ENCODE measurements around the gene RPL32.

The RPL32 gene

DNA sequence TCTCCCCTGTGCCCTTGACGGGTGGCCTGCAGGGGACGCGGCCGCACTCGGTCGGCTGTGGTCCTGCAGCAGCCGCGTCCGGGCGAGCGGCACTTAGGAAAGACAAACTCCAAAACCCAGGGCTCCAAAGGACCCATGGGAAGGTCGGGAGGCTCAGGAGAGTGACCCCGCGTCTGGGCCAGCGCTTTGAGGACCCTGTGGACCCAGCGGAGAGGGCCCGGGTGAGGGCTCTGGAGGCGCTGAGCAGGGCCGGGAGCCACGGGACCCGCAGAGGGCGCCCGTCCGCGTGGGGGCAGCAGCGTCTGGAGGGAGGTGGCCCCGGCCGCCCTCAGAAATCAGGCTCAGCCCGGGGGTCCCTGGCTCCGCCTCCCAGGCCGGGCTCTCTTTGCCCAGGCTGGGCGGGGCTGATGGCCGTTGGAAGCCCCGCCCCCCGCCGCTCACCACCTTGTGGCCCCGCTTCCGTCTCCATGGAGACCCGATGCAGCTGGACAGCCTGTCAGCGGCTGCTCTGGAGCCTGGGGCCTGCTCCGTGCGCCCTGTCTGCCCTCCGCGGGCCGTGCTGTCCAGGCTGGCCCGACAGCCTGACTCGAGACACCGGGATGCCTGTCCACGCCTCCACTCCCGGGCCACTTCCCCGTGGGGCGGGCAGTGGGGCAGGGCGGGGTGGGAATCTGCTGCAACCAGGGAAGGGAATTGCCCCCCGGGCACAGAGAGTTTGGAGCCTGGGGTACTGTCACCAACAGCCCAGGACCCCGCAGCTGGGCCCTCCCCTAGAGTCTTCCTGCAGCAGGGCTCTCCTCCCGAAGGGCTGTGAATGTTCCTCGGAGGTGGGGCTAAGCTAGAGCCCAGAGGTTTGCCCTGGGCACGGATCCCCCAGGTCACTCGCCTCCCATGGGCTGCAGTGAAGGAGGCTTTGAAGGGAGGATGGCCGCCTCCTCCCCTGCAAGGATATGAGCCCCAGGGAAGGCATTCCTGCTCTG, 34.8 kb upstream of the RPL32 start:
- in situ Hi-C loops (cut with HindIII; ENCODE audit: low sequenced_read_pairs) = no loop called here
- no peak for DNase-seq (ENCODE audit: low read depth)
- TF ChIP-seq, protein P1, sequence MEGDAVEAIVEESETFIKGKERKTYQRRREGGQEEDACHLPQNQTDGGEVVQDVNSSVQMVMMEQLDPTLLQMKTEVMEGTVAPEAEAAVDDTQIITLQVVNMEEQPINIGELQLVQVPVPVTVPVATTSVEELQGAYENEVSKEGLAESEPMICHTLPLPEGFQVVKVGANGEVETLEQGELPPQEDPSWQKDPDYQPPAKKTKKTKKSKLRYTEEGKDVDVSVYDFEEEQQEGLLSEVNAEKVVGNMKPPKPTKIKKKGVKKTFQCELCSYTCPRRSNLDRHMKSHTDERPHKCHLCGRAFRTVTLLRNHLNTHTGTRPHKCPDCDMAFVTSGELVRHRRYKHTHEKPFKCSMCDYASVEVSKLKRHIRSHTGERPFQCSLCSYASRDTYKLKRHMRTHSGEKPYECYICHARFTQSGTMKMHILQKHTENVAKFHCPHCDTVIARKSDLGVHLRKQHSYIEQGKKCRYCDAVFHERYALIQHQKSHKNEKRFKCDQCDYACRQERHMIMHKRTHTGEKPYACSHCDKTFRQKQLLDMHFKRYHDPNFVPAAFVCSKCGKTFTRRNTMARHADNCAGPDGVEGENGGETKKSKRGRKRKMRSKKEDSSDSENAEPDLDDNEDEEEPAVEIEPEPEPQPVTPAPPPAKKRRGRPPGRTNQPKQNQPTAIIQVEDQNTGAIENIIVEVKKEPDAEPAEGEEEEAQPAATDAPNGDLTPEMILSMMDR (IDR thresholded peaks at IDR 0.05; ENCODE audit: low read depth, low read length, missing control alignments) = peak; percentile 27
- peak overlapping the region; percentile 22 for H3K4me3 ChIP-seq (ENCODE audit: low read depth, low read length)

DNA sequence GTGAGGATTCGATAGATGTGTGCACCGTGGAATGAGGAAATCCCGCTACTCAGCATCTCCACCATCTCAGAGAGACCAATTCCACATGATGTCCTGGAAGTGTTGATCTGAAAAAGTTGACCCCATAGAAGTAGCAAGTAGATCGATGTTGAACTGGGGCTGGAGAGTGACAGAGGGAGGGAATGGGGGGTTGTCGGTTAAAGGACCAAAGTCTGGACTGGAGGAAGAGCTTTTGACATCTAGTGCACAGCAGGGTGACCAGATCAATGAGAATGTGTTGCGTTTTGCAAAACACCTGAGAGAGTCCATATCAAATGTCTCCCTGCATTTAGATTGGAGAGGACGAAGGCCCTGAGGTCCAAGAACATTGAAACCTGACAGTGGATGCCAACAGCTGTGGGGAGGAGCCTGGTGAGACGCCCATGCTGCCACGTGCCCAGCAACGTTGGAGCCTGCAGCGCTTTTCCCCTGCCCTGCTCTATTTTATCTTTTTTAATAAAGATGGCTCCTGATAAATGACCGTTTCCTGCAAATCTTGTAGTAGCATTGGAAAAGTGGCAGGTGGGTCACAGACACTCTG, 30.1 kb upstream of the RPL32 start:
- no peak overlapping the region for H3K4me3 ChIP-seq (ENCODE audit: low read depth, low read length)
- TF ChIP-seq, protein P1 (IDR thresholded peaks at IDR 0.05; ENCODE audit: low read depth, low read length, missing control alignments) = no peak
- DNase-seq (ENCODE audit: low read depth) = no peak
- in situ Hi-C loops (cut with HindIII; ENCODE audit: low sequenced_read_pairs) = no loop called here

DNA sequence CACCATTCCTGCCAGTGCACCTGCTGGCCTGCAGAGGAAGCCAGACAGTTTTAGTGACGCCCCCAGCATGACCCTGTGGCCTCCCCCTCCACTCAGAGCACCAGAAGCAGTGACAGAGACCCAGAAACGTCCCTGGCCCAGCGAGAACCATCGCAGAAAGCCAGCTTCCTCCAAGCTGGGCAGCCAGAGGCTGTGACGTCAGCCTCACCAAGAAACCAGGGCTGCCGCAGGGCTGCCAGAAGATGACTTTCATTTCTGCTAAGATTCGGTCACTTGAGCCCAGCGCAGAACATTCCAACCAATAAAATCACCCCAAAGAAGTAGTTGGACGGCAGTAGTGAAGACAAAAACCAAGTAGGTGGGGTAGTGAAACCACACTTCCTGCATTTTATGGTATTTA, 29.6 kb upstream of the RPL32 start:
- DNase-seq (ENCODE audit: low read depth) = no peak
- H3K4me3 ChIP-seq (ENCODE audit: low read depth, low read length) = no peak overlapping the region
- in situ Hi-C loops (cut with HindIII; ENCODE audit: low sequenced_read_pairs) = no loop called here
- TF ChIP-seq, protein P1 (IDR thresholded peaks at IDR 0.05; ENCODE audit: low read depth, low read length, missing control alignments) = no peak

DNA sequence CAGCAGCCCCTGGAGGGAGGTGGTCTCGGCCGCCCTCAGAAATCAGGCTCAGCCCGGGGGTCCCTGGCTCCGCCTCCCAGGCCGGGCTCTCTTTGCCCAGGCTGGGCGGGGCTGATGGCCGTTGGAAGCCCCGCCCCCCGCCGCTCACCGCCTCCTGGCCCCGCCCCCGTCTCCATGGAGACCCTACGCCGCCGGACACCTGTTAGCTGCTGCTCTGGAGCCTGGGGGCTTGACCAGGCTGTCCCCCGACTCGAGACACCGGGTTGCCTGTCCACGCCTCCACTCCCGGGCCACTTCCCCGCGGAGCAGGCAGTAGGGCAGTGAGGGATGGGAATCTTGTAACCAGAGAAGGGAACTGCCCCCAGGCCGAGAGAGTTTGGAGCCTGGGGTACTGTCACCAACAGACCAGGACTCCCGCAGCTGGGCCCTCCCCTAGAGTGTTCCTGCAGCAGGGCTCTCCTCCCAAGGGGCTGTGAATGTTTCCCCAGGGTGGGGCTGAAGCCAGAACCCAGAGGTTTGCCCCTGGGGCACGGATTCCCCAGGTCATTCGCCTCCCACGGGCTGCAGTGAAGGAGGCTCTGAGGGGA, 27.8 kb upstream of the RPL32 start:
- H3K4me3 ChIP-seq (ENCODE audit: low read depth, low read length) = no peak overlapping the region
- no peak for DNase-seq (ENCODE audit: low read depth)

DNA sequence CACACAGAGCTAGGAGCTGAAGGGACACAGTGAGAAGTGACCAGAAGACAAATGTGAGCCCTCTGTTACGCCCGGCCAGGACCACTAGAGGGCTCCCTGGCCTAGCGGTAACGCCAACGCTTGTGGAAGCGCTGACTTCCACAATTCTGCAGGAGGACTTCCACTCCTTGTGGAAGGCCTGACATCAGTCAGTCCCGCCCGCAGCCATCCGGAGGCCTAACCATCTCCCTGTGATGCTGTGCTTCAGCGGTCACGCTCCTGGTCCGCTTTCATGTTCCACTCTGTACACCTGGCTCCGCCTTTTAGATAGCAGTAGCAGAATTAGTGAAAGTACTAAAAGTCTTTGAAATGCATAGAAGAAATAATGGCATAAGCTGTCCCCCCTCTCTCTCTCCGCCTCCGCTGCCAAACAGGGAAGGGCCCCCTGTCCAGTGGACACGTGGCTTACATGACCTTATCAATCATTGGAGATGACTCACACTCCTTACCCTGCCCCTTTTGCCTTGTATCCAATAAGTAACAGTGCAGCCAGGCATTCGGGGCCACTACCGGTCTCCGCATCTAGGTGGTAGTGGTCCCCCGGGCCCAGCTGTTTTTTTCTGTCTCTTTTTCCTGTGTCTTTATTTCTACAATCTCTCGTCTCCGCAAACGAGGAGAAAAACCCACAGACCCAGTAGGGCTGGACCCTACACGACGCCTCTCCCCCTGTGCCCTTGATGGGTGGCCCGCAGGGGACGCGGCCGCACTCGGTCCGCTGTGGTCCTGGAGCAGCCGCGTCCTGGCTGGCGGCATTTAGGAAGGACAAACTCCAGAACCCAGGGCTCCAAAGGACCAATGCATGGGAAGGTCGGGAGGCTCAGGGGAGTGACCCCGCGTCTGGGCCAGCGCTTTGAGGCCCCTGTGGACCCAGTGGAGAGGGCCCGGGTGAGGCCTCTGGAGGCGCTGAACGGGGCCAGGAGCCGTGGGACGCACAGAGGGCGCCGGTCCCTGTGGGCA, 27.0 kb upstream of the RPL32 start:
- H3K4me3 ChIP-seq (ENCODE audit: low read depth, low read length) = no peak overlapping the region
- in situ Hi-C loops (cut with HindIII; ENCODE audit: low sequenced_read_pairs) = no loop called here
- TF ChIP-seq, protein P1 (IDR thresholded peaks at IDR 0.05; ENCODE audit: low read depth, low read length, missing control alignments) = peak; percentile 95
- DNase-seq (ENCODE audit: low read depth) = peak; percentile 53

More for the DNA sequence above, 27.8 kb upstream of the RPL32 start:
- TF ChIP-seq, protein P1 (IDR thresholded peaks at IDR 0.05; ENCODE audit: low read depth, low read length, missing control alignments) = no peak
- in situ Hi-C loops (cut with HindIII; ENCODE audit: low sequenced_read_pairs) = no loop called here
